ENCODE measurements around the gene MAP3K21.
A peak's percentile ranks its signal among the peaks of the same experiment; 100 is the strongest.

Gene MAP3K21

DNA sequence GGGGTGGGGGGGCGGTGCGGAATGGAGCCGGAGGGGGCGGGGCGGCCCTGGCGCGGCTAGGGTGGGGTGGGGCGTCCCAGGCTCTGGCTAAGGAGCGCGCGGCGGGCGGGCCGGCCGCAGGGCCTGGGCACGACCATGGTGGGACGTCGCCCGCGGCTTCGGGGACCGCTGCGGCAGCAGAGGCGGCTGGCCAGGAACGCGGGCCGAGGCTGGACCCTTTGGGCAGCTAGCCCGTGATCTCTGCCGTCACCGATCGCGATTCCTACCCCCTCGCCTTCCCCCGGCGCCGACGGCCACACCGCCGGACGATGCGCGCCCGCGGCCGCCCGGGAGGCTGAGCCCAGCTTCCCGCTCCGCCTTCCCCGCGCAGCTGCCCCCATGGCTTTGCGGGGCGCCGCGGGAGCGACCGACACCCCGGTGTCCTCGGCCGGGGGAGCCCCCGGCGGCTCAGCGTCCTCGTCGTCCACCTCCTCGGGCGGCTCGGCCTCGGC is at the start of gene MAP3K21:
Gene MAP3K21 (plus strand): TSS at position 74 of the 491 bp plus-strand sequence. CDS start 305 bp downstream, at position 379.
- peak; percentile 86 for DNase-seq

- DNase-seq = no peak
Measured at GRCh38 chr1:233278631-233279030, 48.9 kb upstream of the MAP3K21 start.

GRCh38 chr1:233279971-233280370 is 47.6 kb upstream of the MAP3K21 start:
- DNase-seq = no peak

GRCh38 chr1:233281711-233282581 is 45.6 kb upstream of the MAP3K21 start:
- DNase-seq = no peak

DNA sequence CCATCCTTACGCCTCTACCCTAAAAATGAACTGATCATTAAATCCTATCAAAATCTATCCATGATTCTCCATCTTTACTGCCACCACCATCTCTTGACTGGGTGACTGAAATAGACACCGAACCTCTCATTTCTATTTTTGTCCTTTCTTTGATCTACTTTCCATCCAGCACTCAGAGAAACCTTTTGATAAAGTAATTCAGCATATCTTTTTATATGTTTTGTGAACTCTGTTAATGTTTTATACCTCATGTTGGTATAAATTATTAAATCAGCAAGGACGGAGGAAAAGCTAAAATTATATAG is 45.0 kb upstream of the MAP3K21 start:
- DNase-seq = no peak

- DNase-seq = peak; percentile 46
Measured at GRCh38 chr1:233289676-233290075, 37.8 kb upstream of the MAP3K21 start.

- DNase-seq = no peak
Measured at GRCh38 chr1:233290396-233291034, 37.0 kb upstream of the MAP3K21 start.

GRCh38 chr1:233293556-233294446 is 33.7 kb upstream of the MAP3K21 start:
- no peak for DNase-seq

GRCh38 chr1:233294913-233295236 is 32.6 kb upstream of the MAP3K21 start:
- DNase-seq = peak; percentile 52

DNA sequence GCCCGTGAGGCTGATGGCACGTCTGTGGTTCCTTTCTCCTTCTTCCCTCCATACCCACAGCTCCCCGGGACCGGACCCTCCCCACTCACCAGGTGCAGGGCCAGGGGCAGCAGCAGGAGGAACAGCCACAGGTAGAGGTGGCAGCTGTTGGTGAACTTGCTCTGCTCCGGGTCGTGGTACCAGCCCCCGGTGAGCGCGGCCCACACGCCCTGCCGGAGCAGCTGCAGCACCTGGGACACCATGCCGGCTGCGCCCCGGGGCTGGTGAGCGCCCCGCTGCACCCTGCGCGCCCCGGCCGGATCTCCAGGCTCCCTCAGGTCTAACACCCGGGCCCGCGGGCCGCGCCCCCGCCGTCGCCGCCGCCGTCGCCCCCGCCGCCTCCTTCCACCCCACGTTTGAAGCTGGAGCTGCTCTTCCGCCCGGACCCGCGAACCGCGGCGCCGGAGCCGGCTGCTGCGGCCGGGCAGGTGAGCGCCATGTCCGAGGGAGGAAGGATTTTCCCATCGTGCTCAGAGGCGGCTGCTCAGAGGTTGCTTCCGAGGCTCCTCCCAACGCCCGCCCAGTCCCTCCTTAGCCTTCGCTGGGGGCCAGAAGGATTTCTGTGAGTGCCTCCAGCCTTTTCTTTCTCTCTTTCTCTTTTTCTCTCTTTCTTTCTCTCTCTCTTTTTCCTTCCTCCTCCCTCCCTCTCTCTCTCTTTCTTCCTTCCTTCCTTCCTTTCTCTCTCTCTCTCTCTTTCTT is 32.1 kb upstream of the MAP3K21 start, which contains the start of gene PCNX2:
Gene PCNX2 (minus strand): TSS at position 489 of the 738 bp plus-strand sequence. CDS start 247 bp downstream, at position 242.
- DNase-seq = peak; percentile 84

GRCh38 chr1:233295975-233296322 is 31.6 kb upstream of the MAP3K21 start:
- DNase-seq = peak; percentile 15

DNA sequence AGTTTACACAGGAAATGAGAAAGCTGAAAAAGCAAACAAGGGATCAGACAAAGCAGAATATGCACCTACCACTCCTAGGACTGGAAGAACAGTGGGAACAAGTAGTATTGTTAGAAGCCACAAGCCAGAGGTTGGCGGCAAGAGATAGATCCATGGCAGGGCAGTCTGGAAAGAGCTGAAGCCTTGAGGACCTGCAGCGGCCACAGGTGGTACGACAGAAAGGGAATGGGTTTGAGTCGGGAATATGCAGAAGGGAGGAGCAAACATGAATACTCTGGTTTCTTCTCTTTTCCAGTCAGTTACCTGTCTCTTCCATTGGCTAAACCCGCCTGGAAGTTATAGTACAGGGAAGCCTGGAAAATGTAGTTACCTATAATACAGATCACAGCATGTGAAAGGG is 28.1 kb upstream of the MAP3K21 start:
- no peak for DNase-seq

DNA sequence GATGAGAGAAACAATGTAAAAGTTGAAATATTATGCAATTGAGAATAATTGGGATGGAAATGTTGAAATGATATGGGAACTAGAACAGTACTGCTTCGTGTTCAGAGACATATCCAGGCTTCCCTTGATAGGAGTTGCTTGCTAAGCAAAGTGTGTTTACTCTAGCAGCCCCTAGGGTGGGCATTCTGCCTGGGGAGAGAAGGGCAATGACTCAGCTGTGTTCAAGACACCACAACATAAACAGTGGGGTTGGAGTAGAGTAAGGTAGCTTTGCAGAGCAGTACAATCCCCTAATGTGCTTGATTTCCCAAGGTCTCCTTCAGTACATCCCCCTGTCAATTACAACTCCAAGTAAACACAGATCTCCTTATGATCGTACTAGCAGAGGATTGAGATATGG is 27.2 kb upstream of the MAP3K21 start:
- no peak for DNase-seq

DNA sequence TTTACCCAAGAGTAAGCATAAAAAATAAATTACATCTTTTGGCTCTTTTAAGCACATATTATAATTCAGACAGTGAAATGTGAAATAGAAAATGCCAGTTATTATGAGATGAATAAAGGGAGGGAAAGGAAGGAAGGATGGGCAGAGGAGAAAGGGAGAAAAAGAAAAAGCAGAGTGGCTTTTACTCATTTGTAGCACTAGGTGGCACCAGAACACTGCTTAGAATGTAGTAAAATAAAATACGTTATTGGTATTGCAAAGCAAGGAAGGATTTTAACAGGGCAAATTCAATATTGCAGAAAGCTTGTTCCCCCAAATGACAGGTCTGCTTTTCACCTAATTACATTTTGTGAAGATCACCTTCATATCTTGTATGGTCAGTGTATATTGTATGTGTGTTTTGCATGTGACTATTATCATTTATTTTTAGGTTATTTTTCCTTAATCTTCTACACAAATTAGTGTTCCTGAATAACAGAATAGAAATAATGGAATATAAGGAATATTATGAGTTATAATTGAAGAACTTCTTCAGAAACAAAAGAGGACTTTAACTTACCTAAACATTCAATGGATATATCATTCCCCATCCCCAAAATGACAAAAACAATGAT is 22.9 kb upstream of the MAP3K21 start:
- peak; percentile 60 for DNase-seq

- no peak for DNase-seq
Measured at GRCh38 chr1:233313434-233314155, 13.9 kb upstream of the MAP3K21 start.

- no peak for DNase-seq
Measured at GRCh38 chr1:233315718-233316301, 11.7 kb upstream of the MAP3K21 start.

DNA sequence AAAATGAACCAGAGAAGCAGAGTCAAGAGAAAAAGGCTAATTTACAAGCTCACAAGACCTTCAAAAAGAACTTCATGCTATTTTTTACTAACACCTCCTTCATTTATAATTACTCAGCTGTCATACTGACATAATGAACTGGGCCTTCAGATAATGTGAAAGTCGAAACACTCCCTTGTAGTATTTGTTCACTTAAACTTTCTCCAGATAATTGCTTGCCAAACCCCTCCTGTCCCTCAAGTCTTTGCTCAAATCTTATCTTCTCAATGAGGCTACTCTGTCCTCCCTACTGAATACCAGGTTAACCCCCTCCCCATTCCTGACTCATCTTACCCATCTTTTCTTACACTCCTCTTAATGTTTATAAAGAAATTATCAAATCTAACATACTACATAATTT is 11.1 kb upstream of the MAP3K21 start:
- DNase-seq = no peak

DNA sequence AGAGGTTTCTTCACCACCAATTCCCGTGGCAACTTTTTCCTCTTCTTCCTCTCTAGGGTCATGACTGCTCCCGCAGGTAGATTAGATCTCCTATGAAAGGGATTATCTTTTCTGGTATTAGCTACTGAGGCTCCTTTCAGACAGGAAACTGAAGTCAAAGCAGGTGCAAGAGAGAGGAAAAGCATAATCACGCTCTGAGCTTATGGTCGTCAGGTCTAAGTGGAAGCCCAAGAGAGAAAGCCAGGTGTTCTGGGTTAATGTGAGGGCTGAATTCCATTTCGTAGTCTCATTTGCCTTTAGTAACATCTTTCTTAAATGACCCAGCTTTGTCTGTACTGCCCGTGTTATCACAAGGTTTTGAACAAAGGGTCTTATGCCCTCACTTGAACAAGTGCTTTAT is 8.3 kb upstream of the MAP3K21 start:
- no peak for DNase-seq

- DNase-seq = no peak
Measured at GRCh38 chr1:233320023-233320422, 7.5 kb upstream of the MAP3K21 start.

GRCh38 chr1:233323718-233324117 is 3.8 kb upstream of the MAP3K21 start:
- DNase-seq = no peak

- DNase-seq = no peak
Measured at GRCh38 chr1:233326319-233326718, 1.2 kb upstream of the MAP3K21 start.
